Fibroblast of pulmonary artery (primary cell): Measurements from ENCODE around the gene MCAT.

Experiments
- DNase-seq: peaks from one replicate; pipeline ENCODE4 v3.0.0-alpha.2; 2010; ENCODE audit warnings: low read depth
- H3K4me3 ChIP-seq: replicated peaks from 2 replicates; pipeline ENCODE4 v1.5.1; 2011; ENCODE audit warnings: low read depth, mild to moderate bottlenecking, control low read depth, low read length, moderate library complexity
- TF ChIP-seq, protein P1 (sequence below): IDR thresholded peaks from 2 replicates; pipeline ENCODE4 v1.5.1; 2011; ENCODE audit warnings: mild to moderate bottlenecking, control low read depth, low read length, inconsistent platforms; ENCODE audit errors: missing control alignments

The MCAT gene

DNA sequence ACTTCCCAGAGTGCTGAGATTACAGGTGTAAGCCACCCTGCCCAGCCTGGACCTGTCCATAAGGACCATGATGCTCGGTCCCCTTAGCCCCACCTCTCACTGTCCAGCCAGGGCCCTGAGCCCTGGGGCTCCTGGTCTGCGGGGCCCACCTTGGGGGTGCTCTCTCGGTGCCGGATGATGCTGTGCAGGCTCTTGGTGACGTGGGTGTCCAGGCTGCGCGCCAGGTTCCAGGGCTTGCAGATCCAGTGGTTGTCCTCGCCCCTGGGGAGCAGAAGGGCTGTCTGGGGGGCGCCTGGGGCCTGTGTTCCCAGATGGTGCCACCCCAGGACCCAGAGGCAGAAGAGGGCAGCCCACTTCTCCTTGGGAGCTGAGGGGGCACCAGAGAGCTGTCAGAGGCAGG lies 30.4 kb upstream of the MCAT start:
- no peak for DNase-seq
- H3K4me3 ChIP-seq, result no peak overlapping the region
- TF ChIP-seq, protein P1, sequence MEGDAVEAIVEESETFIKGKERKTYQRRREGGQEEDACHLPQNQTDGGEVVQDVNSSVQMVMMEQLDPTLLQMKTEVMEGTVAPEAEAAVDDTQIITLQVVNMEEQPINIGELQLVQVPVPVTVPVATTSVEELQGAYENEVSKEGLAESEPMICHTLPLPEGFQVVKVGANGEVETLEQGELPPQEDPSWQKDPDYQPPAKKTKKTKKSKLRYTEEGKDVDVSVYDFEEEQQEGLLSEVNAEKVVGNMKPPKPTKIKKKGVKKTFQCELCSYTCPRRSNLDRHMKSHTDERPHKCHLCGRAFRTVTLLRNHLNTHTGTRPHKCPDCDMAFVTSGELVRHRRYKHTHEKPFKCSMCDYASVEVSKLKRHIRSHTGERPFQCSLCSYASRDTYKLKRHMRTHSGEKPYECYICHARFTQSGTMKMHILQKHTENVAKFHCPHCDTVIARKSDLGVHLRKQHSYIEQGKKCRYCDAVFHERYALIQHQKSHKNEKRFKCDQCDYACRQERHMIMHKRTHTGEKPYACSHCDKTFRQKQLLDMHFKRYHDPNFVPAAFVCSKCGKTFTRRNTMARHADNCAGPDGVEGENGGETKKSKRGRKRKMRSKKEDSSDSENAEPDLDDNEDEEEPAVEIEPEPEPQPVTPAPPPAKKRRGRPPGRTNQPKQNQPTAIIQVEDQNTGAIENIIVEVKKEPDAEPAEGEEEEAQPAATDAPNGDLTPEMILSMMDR, result no peak

DNA sequence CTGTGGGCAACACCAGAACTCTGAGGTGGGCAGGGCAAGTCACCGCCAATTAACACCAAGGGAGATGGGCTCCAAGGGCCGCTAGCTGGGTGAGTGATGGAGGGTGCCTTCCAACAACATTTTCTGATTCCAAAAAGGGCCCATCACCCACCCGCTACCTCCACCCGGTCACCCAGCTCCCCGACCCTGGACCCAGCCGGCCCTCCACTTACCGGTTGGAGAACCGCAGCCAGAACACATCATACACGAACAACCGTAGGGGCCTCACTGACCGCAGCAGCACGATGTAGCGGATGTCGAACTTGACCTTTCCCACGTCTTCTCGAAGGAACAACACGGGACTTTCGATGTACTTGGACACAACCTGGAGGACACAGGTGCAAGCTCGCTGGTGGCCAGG lies 29.0 kb upstream of the MCAT start:
- TF ChIP-seq, protein P1, result no peak
- H3K4me3 ChIP-seq, result no peak overlapping the region
- no peak for DNase-seq

DNA sequence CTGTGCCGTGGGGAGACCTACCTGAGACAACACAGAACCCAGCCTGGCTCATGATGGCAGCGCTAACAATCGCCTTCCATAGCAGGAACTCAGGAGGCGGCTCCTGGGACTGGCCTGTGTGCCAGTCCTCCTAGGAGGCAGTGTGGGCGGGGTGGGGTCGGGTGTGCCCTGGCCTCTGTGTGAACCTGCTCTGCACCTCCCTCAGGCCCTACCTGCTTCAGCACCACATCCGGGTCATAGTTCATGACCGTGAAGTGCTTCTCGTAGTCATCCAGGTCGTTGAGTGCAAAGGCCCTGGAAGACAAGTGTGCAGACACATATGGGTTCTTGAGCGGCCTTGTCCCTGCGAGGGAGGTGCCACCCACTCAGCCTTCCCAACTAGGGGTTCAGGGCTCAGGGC lies 28.4 kb upstream of the MCAT start:
- H3K4me3 ChIP-seq, result no peak overlapping the region
- TF ChIP-seq, protein P1, result no peak
- DNase-seq, result no peak

DNA sequence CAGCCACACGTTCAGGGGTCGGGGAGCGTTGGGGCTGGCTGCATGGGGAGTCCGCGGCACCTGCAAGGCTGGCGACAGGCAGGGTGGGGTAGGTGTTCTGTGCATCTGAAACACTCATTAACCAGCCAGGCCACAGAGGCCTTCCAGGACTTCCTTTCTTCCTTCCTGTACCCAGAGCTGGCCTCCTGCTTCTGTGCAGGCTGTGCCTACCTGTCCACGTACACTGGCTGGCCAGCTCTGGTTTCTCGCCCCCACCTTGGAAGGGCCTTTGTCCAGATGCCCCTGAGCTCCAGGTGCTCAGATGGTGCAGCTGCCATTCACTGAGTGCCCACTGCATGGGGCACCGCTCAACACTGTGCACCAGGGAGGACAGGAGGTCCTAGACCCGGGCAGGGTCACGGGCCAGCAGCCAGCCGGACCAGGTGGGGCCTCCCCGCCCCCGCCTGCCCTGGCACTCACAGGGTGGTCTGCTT lies 27.9 kb upstream of the MCAT start:
- TF ChIP-seq, protein P1, result no peak
- H3K4me3 ChIP-seq, result no peak overlapping the region
- DNase-seq, result no peak

DNA sequence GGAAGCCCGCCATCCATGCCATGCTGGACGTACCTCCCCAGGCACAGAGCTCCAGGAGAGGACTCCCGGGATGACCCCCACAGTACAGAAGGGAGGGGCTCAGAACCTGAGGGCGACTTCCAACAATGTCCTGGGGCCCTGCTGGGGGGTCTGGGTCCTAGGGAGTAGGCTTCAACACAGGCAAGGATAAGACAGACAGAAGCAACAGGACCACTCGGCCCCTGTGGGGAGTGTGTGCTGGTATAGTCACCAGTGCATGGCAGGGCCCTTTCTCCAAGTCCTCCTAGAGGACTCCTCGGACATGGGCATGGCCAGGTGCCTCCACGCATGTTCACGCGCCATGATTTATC lies 26.9 kb upstream of the MCAT start:
- no peak overlapping the region for H3K4me3 ChIP-seq
- TF ChIP-seq, protein P1, result no peak
- no peak for DNase-seq

DNA sequence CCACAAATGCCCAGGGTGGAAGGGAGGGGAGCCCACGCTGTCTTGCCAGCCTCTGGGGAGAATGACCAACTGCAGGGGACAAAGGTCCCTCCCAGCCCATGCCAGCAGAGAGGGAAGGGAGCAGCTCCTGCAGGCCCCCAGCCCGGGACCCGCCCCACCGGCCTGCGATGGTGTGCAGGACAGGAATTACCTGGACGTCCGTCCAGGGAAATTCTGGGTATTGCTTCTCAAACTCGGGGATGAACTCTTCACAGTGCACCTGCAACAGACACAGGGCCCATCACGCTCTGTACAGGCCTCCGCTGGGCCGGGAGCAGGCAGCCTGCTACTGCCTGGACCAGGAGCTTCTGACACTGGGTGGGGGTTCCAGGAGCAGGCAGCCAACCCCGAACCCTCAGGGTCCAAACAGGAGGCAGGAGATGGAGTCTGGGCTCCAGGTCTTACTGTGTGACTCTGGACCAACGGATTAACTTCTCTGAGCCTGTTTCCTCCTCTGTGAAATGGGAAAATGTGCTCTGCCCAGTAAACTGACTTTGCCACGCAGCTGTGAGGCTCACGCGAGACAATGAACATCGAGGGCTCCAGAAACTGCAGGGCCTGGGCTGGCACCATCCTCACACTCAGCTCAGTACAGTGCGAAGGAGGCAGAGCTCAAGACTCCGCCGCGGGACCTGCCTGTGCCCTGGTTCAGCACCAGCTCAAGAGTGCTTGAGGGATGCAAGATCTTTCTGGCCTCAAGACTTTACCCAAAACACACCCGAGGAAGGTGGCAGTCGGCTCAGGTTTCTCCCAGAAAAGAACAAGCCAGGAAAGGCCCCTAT lies 26.3 kb upstream of the MCAT start:
- TF ChIP-seq, protein P1, result no peak
- DNase-seq, result no peak
- H3K4me3 ChIP-seq, result no peak overlapping the region
